RWPE2 (cell line): ENCODE data around the gene BNIP3.

Experiments used
- ATAC-seq: fragments of 200-7000 bp; cut with Tn5 transposase; 3 replicates; pipeline ENCODE4 v1.9.1; 2021; ENCODE audit warnings: low read depth
- DNase-seq: peaks from one replicate; pipeline ENCODE4 v3.0.0-alpha.2; 2020; ENCODE audit warnings: low spot score
- H3K27ac ChIP-seq: fragments of 450-650 bp; 2 replicates; pipeline ENCODE4 v1.5.1; 2017; ENCODE audit warnings: mild to moderate bottlenecking; ENCODE audit not compliant: poor library complexity, severe bottlenecking
- H3K27me3 ChIP-seq: fragments of 250-450 bp; sonication (Bioruptor Pico); 2 replicates; pipeline ENCODE4 v1.5.1; 2021; ENCODE audit warnings: mild to moderate bottlenecking, moderate library complexity; ENCODE audit not compliant: insufficient read depth, poor library complexity, severe bottlenecking
- H3K36me3 ChIP-seq: fragments of 250-450 bp; sonication (Bioruptor Pico); 2 replicates; pipeline ENCODE4 v1.5.1; 2020; ENCODE audit warnings: low read depth, mild to moderate bottlenecking, moderate library complexity
- H3K4me1 ChIP-seq: fragments of 250-450 bp; sonication (Bioruptor Pico); 2 replicates; pipeline ENCODE4 v1.5.1; 2021; ENCODE audit warnings: mild to moderate bottlenecking, moderate library complexity; ENCODE audit not compliant: insufficient read depth, poor library complexity, severe bottlenecking
- H3K4me3 ChIP-seq: fragments of 250-450 bp; sonication (Bioruptor Pico); 2 replicates; pipeline ENCODE4 v1.5.1; 2021; ENCODE audit warnings: mild to moderate bottlenecking, moderate library complexity; ENCODE audit not compliant: severe bottlenecking
- H3K9me3 ChIP-seq: fragments of 250-450 bp; sonication (Bioruptor Pico); 2 replicates; pipeline ENCODE4 v1.5.1; 2021; ENCODE audit warnings: mild to moderate bottlenecking, moderate library complexity; ENCODE audit not compliant: severe bottlenecking
- CTCF ChIP-seq: fragments of 450-650 bp; IDR thresholded peaks from one replicate; pipeline ENCODE4 v1.5.1; 2017; ENCODE audit warnings: mild to moderate bottlenecking, moderate library complexity; ENCODE audit not compliant: poor library complexity, severe bottlenecking

Gene BNIP3

GRCh38 chr10:131925716-131926115 is 56.0 kb downstream of the BNIP3 start:
- Histone ChIP-seq H3K9me3 (no peaks in the 10 kb centered on the region), H3K27ac (no peak overlapping the region), H3K36me3 (peaks cover 21% of the 10 kb centered on the region), H3K27me3 (no peaks in the 10 kb centered on the region), H3K4me1 (peaks cover 3% of the 10 kb centered on the region), H3K4me3 (no peak overlapping the region)
- DNase-seq (no peak), ATAC-seq (no peak)
- TF ChIP-seq CTCF, result no peak

- ATAC-seq, result no peak
- TF ChIP-seq CTCF, result no peak
- no peaks in the 10 kb centered on the region for H3K27me3 ChIP-seq
- no peak overlapping the region for H3K4me3 ChIP-seq
- no peak for DNase-seq
- H3K9me3 ChIP-seq, result no peaks in the 10 kb centered on the region
- peaks cover 21% of the 10 kb centered on the region for H3K36me3 ChIP-seq
- H3K4me1 ChIP-seq, result peaks cover 6% of the 10 kb centered on the region
- H3K27ac ChIP-seq, result no peak overlapping the region
Observed at GRCh38 chr10:131925011-131925649, 56.6 kb downstream of the BNIP3 start.

GRCh38 chr10:131923038-131923756 is 58.5 kb downstream of the BNIP3 start:
- Histone ChIP-seq H3K27me3 (no peaks in the 10 kb centered on the region), H3K36me3 (peaks cover 21% of the 10 kb centered on the region), H3K4me1 (peaks cover 6% of the 10 kb centered on the region), H3K9me3 (no peaks in the 10 kb centered on the region), H3K4me3 (no peak overlapping the region), H3K27ac (no peak overlapping the region)
- ATAC-seq (no peak), DNase-seq (no peak)
- TF ChIP-seq CTCF, result no peak

GRCh38 chr10:131921184-131921583 is 60.5 kb downstream of the BNIP3 start:
- Histone ChIP-seq H3K36me3 (peaks cover 18% of the 10 kb centered on the region), H3K27ac (no peak overlapping the region), H3K9me3 (no peaks in the 10 kb centered on the region), H3K4me1 (peaks cover 6% of the 10 kb centered on the region), H3K4me3 (no peak overlapping the region), H3K27me3 (no peaks in the 10 kb centered on the region)
- 0 out of 3 replicates have a peak, but pooled peaks have one; percentile 25 for ATAC-seq
- no peak for DNase-seq
- TF ChIP-seq CTCF, result no peak

GRCh38 chr10:131920693-131921092 is 61.0 kb downstream of the BNIP3 start:
- peaks cover 13% of the 10 kb centered on the region for H3K36me3 ChIP-seq
- DNase-seq, result no peak
- H3K4me3 ChIP-seq, result no peak overlapping the region
- H3K4me1 ChIP-seq, result peaks cover 6% of the 10 kb centered on the region
- H3K9me3 ChIP-seq, result no peaks in the 10 kb centered on the region
- ATAC-seq, result no peak
- H3K27me3 ChIP-seq, result no peaks in the 10 kb centered on the region
- no peak overlapping the region for H3K27ac ChIP-seq
- no peak for TF ChIP-seq CTCF
